ENCODE results near the gene NDRG4.

NDRG4 gene

GRCh38 chr16:58551496-58551895 lies 51.6 kb downstream of the NDRG4 start:
- DNase-seq = no peak

- DNase-seq = no peak
Observed at GRCh38 chr16:58556678-58557077, 56.7 kb downstream of the NDRG4 start.
